WTC11 (cell line): ENCODE results near the gene ARL4A.

ENCODE experiments used
- GRHL2 ChIP-seq: fragments of 250-450 bp; sonication (Bioruptor Pico); IDR thresholded peaks from 2 replicates; pipeline ENCODE4 v1.8.0; 2022; ENCODE audit warnings: mild to moderate bottlenecking, moderate library complexity; ENCODE audit not compliant: insufficient replicate concordance, severe bottlenecking
- RORB ChIP-seq: fragments of 250-450 bp; sonication (Bioruptor Pico); IDR thresholded peaks from 2 replicates; pipeline ENCODE4 v1.9.0; 2021; ENCODE audit warnings: mild to moderate bottlenecking
- TCF7 ChIP-seq: sonication (generic); formaldehyde crosslinking; IDR thresholded peaks from 2 replicates; pipeline ENCODE4 v1.8.0; 2022; ENCODE audit warnings: mild to moderate bottlenecking, low read depth, missing genetic modification reagents, moderate library complexity
- ZNF416 ChIP-seq: fragments of 250-450 bp; sonication (Bioruptor Pico); IDR thresholded peaks from 2 replicates; pipeline ENCODE4 v1.9.0; 2021; ENCODE audit warnings: mild to moderate bottlenecking, inconsistent platforms
- TF ChIP-seq, protein P1 (sequence below): fragments of 200-600 bp; IDR thresholded peaks from 2 replicates; pipeline ENCODE4 v1.8.0; 2022; ENCODE audit warnings: antibody characterized with exemption
- TF ChIP-seq, protein P2 (sequence below): sonication (generic); formaldehyde crosslinking; IDR thresholded peaks from 2 replicates; pipeline ENCODE4 v1.8.0; 2023; ENCODE audit warnings: missing genetic modification reagents, mild to moderate bottlenecking, borderline replicate concordance
- TF ChIP-seq, protein P3 (sequence below): sonication (generic); formaldehyde crosslinking; conservative IDR thresholded peaks from 2 replicates; pipeline ENCODE4 v1.8.1; 2022; ENCODE audit warnings: mild to moderate bottlenecking, missing genetic modification reagents
- TF ChIP-seq, protein P4 (sequence below): fragments of 250-450 bp; sonication (Bioruptor Pico); IDR thresholded peaks from 2 replicates; pipeline ENCODE4 v1.9.0; 2021; ENCODE audit warnings: moderate library complexity, mild to moderate bottlenecking, inconsistent platforms, borderline replicate concordance

DNA sequence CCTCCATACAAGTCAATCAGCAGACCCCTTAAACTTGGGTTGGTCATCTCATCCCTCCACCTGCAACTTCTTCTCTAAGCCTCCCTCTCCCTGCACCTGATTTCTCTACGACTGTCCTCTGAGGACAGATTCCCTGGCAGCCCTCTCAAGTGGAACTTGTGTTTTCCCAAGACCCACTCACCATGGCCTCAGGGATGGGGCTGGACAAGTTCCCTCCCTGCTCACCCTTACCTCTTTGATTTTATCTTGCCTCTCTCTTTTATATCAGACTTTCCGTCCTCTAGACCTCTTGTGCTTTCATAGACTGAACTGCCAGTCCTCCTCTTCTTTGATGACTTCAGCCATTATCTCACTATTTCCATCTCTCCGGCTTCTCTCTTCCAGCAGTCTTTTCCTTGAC is 46.2 kb upstream of the ARL4A start:
- TF ChIP-seq, protein P1, sequence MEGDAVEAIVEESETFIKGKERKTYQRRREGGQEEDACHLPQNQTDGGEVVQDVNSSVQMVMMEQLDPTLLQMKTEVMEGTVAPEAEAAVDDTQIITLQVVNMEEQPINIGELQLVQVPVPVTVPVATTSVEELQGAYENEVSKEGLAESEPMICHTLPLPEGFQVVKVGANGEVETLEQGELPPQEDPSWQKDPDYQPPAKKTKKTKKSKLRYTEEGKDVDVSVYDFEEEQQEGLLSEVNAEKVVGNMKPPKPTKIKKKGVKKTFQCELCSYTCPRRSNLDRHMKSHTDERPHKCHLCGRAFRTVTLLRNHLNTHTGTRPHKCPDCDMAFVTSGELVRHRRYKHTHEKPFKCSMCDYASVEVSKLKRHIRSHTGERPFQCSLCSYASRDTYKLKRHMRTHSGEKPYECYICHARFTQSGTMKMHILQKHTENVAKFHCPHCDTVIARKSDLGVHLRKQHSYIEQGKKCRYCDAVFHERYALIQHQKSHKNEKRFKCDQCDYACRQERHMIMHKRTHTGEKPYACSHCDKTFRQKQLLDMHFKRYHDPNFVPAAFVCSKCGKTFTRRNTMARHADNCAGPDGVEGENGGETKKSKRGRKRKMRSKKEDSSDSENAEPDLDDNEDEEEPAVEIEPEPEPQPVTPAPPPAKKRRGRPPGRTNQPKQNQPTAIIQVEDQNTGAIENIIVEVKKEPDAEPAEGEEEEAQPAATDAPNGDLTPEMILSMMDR, result no peak
- TF ChIP-seq ZNF416 (CRISPR knock-in tag) (no peak), RORB (CRISPR knock-in tag) (no peak), GRHL2 (CRISPR knock-in tag) (no peak), TCF7 (CRISPR knock-in tag) (no peak)
- TF ChIP-seq, protein P2, sequence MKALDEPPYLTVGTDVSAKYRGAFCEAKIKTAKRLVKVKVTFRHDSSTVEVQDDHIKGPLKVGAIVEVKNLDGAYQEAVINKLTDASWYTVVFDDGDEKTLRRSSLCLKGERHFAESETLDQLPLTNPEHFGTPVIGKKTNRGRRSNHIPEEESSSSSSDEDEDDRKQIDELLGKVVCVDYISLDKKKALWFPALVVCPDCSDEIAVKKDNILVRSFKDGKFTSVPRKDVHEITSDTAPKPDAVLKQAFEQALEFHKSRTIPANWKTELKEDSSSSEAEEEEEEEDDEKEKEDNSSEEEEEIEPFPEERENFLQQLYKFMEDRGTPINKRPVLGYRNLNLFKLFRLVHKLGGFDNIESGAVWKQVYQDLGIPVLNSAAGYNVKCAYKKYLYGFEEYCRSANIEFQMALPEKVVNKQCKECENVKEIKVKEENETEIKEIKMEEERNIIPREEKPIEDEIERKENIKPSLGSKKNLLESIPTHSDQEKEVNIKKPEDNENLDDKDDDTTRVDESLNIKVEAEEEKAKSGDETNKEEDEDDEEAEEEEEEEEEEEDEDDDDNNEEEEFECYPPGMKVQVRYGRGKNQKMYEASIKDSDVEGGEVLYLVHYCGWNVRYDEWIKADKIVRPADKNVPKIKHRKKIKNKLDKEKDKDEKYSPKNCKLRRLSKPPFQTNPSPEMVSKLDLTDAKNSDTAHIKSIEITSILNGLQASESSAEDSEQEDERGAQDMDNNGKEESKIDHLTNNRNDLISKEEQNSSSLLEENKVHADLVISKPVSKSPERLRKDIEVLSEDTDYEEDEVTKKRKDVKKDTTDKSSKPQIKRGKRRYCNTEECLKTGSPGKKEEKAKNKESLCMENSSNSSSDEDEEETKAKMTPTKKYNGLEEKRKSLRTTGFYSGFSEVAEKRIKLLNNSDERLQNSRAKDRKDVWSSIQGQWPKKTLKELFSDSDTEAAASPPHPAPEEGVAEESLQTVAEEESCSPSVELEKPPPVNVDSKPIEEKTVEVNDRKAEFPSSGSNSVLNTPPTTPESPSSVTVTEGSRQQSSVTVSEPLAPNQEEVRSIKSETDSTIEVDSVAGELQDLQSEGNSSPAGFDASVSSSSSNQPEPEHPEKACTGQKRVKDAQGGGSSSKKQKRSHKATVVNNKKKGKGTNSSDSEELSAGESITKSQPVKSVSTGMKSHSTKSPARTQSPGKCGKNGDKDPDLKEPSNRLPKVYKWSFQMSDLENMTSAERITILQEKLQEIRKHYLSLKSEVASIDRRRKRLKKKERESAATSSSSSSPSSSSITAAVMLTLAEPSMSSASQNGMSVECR (CRISPR knock-in tag), result no peak
- TF ChIP-seq, protein P3, sequence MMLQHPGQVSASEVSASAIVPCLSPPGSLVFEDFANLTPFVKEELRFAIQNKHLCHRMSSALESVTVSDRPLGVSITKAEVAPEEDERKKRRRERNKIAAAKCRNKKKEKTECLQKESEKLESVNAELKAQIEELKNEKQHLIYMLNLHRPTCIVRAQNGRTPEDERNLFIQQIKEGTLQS (CRISPR knock-in tag), result no peak
- TF ChIP-seq, protein P4, sequence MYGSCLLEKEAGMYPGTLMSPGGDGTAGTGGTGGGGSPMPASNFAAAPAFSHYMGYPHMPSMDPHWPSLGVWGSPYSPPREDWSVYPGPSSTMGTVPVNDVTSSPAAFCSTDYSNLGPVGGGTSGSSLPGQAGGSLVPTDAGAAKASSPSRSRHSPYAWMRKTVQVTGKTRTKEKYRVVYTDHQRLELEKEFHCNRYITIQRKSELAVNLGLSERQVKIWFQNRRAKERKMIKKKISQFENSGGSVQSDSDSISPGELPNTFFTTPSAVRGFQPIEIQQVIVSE, result no peak
